GM21447 (cell line): ENCODE measurements around the gene JAML.

Source experiments
- ATAC-seq: cut with Tn5 transposase; IDR thresholded peaks from one replicate; pipeline ENCODE4 v1.9.1; 2021; ENCODE audit not compliant: unreplicated experiment

Gene JAML

GRCh38 chr11:118169300-118170140 is 55.3 kb downstream of the JAML start:
- no peak for ATAC-seq

GRCh38 chr11:118168751-118169150 is 56.1 kb downstream of the JAML start:
- ATAC-seq: no peak

DNA sequence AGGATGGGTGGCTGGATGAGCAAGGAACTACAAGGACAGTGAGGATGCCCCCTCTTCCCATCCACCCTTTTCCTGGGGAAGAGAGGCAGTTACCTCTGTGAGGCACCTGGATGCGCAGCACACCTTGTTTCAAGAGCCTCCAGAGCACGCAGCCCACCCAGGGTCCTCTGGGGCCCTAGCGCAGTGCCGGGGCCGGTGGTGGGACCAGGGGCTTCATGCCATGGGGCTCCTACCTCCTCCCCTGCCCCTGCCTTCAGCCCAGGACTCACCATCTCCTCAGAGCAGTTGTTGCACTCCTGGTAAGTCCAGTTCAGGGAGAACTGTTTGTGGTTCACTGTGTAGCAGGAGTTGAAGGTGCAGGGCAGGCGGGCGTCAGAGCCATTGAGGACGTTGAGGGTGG is 56.5 kb downstream of the JAML start:
- ATAC-seq: no peak

- ATAC-seq: no peak
Measured at GRCh38 chr11:118167906-118168305, 56.9 kb downstream of the JAML start.

GRCh38 chr11:118167253-118167652 is 57.6 kb downstream of the JAML start:
- ATAC-seq: no peak

- no peak for ATAC-seq
Measured at GRCh38 chr11:118166641-118167040, 58.2 kb downstream of the JAML start.

DNA sequence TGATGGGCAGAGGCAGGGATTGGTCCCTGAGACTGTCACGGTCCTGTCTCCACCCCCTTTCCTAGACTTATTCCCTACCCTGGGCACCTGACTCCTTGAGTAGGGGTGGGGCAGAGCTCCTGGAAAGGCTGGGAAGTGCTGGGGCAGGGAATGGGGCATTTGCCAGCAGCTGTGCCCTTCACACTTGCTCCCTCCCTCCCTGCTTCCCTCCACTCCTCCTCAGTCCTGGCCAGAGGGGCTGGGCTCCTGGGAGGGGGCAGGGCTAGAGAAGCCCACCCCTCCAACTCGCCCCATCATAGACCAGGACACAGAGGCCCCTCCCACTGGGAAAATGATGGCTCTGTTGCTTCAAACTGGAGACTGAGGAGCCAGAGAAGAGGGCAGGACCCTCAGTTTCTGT is 59.9 kb downstream of the JAML start:
- no peak for ATAC-seq

DNA sequence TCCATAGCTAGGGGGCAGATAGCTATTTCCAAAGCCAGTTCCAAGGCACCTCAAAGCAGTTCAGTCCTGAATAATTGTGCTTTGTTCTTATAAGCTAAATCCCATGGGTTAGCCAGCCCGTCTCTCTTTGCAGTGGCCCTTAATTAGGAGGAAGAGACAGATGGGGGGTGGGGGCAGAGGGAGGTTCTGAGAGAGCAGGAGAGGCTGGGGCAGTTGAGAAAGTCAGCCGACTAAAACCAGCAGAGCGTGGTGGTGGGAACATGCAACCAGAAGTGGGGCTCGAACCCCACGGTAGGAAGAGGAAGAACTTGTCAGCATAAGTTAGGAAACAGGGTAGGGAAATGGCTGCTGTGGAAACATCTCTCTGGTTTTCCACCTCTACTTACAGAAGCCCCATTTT is 61.3 kb downstream of the JAML start:
- ATAC-seq: no peak

GRCh38 chr11:118162846-118163245 is 62.0 kb downstream of the JAML start:
- ATAC-seq: no peak

GRCh38 chr11:118161786-118162185 is 63.0 kb downstream of the JAML start:
- ATAC-seq: no peak

DNA sequence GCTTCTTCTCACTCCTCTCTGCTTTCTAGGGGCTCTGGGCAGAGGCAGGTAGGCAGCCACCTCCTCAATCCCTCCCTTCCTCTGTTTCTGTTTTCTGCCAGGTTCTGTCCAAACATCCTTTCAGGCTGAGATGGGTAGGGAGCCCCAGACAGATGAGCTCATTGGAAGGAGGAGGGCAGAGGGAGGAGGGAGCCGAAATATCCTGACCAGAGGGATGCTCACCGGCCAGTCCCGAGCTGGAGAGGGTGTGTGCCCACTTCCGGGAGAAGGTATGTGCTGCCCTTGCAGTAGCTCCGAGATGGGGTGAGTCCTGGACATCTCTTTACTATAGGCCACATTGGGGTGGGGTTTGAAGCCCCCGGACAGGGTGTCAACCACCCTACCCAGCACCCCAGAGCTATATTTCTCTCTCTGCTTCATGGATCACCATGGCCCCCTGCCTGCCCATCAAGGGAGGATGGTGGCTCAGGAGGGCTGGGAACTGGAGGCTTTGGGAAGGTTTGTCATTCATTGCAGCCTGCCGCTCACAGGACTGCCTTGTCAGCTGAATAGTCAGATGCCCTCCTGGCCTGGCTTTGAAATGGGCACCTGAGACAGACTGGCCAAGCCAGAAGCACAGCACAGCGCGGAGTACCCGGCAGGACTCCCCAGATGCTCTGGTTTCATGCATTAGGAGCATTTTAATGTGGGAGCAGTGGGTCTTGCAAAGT is 67.5 kb downstream of the JAML start:
- no peak for ATAC-seq

DNA sequence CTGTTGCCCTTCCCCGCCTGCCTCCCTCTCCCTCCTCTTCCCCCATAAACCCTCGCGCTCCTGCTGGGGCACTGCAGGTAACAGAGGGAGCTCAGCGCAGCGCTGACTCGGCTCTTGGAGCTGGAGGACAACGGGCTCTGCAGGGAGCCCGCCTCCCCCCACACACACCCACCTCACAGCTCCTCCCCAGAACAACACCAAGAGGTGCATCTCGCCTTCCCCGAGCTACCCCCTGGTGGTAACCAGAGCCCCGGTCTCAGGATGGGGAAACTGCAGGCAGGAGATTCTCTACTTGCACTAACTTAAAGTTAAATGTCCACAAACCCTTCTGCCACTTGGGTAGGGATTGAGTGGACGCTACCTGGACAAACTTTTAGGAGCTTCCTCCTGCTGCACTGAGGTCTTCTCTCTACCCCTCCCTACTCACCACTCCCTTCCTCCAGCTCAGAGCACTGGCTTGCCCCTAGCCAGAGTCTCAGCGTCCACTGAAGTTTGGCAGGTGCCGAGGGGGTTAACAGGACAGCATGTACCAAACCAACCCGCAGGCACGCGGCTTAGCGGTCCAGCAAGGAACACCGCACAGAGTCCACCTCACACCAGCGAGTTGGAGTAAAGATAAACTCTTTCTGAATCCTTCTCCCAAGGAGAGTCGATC is 68.2 kb downstream of the JAML start:
- no peak for ATAC-seq

DNA sequence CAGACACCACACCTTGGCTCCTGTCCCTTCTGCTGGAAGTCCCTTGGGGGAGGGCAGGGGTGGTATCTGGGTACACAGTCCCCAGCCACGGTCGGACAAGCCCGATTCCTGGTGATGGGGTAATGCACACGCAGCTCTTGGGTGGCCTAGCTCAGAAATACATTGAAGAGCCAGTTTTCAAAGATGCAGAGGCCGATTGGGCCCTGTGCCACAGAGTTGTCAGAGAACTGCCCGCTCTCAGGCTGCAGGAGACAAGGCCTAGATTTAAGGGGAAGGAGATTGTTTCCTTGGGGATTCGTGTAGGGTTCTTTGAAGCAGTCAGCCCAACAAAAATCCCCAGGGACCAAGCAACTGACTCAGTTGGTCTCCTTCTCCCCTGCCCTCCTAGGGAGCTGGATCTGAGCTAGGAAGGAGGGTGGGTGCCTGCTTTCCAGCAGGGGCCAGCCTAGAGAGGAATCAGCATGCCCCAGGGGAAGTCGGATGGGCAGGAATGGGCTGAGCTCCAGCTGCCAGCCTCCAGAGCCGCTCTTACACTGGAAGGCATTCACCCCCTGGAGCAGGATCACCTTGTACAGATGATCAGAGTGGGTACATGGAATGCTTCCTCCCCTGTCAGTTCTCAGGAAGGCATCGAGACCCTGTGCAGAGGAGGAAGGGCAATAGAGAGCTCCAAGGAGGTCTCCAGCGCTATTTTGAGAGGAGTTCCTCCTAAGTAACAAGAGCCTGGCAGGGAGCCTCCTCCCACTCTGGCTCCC is 68.9 kb downstream of the JAML start:
- ATAC-seq: no peak

- ATAC-seq: no peak
Measured at GRCh38 chr11:118154641-118155040, 70.2 kb downstream of the JAML start.

GRCh38 chr11:118153976-118154375 is 70.8 kb downstream of the JAML start:
- no peak for ATAC-seq

DNA sequence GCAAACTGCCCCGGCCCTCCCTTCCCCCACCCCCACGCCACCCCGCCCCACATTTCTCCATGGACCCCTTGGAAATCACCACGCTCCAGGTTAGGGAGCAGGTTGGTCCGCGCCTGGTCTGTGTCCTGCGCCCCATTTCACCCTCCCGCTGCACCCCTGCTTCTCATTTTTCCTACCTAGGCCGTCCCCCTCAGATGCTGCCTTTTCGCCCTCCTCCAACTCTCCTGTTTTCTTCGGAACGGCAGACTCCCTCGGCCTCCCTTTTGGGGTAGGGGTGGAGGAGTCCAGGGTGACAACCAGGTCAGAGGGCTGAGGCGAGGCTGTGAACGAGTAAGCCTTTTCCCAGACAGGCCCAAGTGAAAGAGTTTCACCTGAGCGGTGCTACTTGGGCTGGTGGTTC is 71.3 kb downstream of the JAML start:
- ATAC-seq: no peak

GRCh38 chr11:118152552-118153471 is 72.0 kb downstream of the JAML start, which contains the start of gene SCN4B:
SCN4B (minus strand) TSS chr11:118152823; CDS start chr11:118152673, 150 bp downstream.
- ATAC-seq: no peak

- no peak for ATAC-seq
Measured at GRCh38 chr11:118152020-118152551, 72.7 kb downstream of the JAML start.

DNA sequence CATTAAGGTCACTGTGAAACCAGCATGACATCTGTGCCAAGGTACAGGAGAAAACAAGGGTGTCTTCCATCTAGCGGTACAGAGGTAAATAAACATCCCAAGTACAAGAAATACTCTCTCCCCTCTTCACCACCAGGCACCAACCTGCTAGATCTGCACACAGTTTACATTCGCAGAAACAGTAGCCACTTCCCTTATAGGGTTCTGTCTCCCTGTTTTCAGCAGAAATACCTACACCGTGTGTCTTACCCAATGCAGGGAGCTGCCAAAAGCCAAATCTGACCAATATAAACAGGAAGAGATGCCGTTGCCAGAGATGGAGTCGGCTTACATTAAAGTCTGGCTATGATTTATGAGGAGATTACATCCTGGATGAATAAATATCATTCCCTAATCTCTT is 73.4 kb downstream of the JAML start:
- no peak for ATAC-seq

GRCh38 chr11:118149493-118149892 is 75.3 kb downstream of the JAML start:
- ATAC-seq: no peak
